CD4-positive, alpha-beta T cell treated with Interleukin-6 for 4 hours (primary cell): ENCODE results near the gene RNF217.
"Not testable (repeated sequence)": the region's sequence is repeated elsewhere in the genome, so short reads cannot be mapped to it uniquely, and the experiment has no call there.

Experiments
- DNase-seq: peaks from one replicate; pipeline ENCODE4 v3.0.0-alpha.2; 2020; ENCODE audit warnings: mixed read lengths

RNF217 gene

GRCh38 chr6:125020385-125020784 lies 58.1 kb downstream of the RNF217 start:
- DNase-seq, result no peak

- DNase-seq, result no peak
Measured at GRCh38 chr6:125022391-125022989, 60.3 kb downstream of the RNF217 start.

- DNase-seq, result no peak
Measured at GRCh38 chr6:125025164-125025854, 63.1 kb downstream of the RNF217 start.

- DNase-seq, result no peak
Measured at GRCh38 chr6:125027287-125027686, 65.0 kb downstream of the RNF217 start.

- no peak for DNase-seq
Measured at GRCh38 chr6:125030969-125031368, 68.7 kb downstream of the RNF217 start.

- no peak for DNase-seq
Measured at GRCh38 chr6:125031385-125031784, 69.1 kb downstream of the RNF217 start.

GRCh38 chr6:125034929-125035328 lies 72.7 kb downstream of the RNF217 start:
- not testable (repeated sequence) for DNase-seq

- DNase-seq, result not testable (repeated sequence)
Measured at GRCh38 chr6:125036486-125036885, 74.2 kb downstream of the RNF217 start.

GRCh38 chr6:125037827-125038226 lies 75.6 kb downstream of the RNF217 start:
- DNase-seq, result no peak

- DNase-seq, result no peak
Measured at GRCh38 chr6:125038925-125039324, 76.7 kb downstream of the RNF217 start.

GRCh38 chr6:125041740-125042459 lies 79.7 kb downstream of the RNF217 start:
- no peak for DNase-seq

- DNase-seq, result no peak
Measured at GRCh38 chr6:125044066-125044465, 81.8 kb downstream of the RNF217 start.

- no peak for DNase-seq
Measured at GRCh38 chr6:125044667-125045066, 82.4 kb downstream of the RNF217 start.

- no peak for DNase-seq
Measured at GRCh38 chr6:125046107-125046925, 84.1 kb downstream of the RNF217 start.

GRCh38 chr6:125048274-125048673 lies 86.0 kb downstream of the RNF217 start:
- DNase-seq, result no peak

- DNase-seq, result no peak
Measured at GRCh38 chr6:125050663-125051318, 88.6 kb downstream of the RNF217 start.

GRCh38 chr6:125053809-125054208 lies 91.6 kb downstream of the RNF217 start:
- no peak for DNase-seq

GRCh38 chr6:125054331-125054730 lies 92.1 kb downstream of the RNF217 start:
- no peak for DNase-seq

- DNase-seq, result no peak
Measured at GRCh38 chr6:125057392-125058246, 95.4 kb downstream of the RNF217 start.

- DNase-seq, result no peak
Measured at GRCh38 chr6:125058546-125058945, 96.3 kb downstream of the RNF217 start.

- DNase-seq, result no peak
Measured at GRCh38 chr6:125063307-125063706, 101.1 kb downstream of the RNF217 start.

- no peak for DNase-seq
Measured at GRCh38 chr6:125066140-125066539, 103.9 kb downstream of the RNF217 start.
